ENCODE results near the gene CAMK1D. TPM values are rescaled to one million over a fixed set of nuclear protein-coding genes. Genes with fewer than 3 reads are reported as not detected.

The CAMK1D gene
- total RNA-seq, 1 experiment from 2014 or later, result 6.3 TPM

GRCh38 chr10:12513775-12514673, 164.7 kb downstream of the CAMK1D start:
- no peak overlapping the region for H3K9ac ChIP-seq (ENCODE audit: extremely low read depth, insufficient read length, low read length)
- WGBS (ENCODE audit: extremely low coverage, insufficient read length, low lambda C conversion rate), result no CpG with 5 or more reads among the region's 10 CpGs
- Mint-ChIP-seq H3K36me3 (ENCODE audit: insufficient read depth in 1 of 3, low read depth in 3 of 3) (no peaks in the 10 kb centered on the region), H3K27ac (no peak overlapping the region), H3K27me3 (ENCODE audit: low read depth) (no peaks in the 10 kb centered on the region), H3K4me1 (peaks cover 3 to 7% of the 10 kb centered on the region in 2 experiments; a peak in 3 of 4 replicates), H3K9me3 (peaks cover 2 to 3% of the 10 kb centered on the region in 2 experiments; a peak in 2 of 5 replicates), H3K4me3 (no peak overlapping the region)
- H3K56ac ChIP-seq (ENCODE audit: insufficient read length, low read depth, low read length), result no peak overlapping the region
- no peak overlapping the region for H4K8ac ChIP-seq (replicated peaks; ENCODE audit: insufficient read length, low read depth, low read length)
- no peak overlapping the region for H3K27ac ChIP-seq (ENCODE audit: insufficient read length, low read depth, low read length)
- no peak overlapping the region for H3K14ac ChIP-seq (ENCODE audit: insufficient read depth, low read length)
- no peaks in the 10 kb centered on the region for H3K79me1 ChIP-seq (ENCODE audit: insufficient read depth, low read depth, low read length, poor library complexity, severe bottlenecking)
- H2BK12ac ChIP-seq (ENCODE audit: insufficient read length, low read depth, low read length), result no peak overlapping the region
- H3K18ac ChIP-seq (ENCODE audit: insufficient read length, low read depth, low read length), result no peak overlapping the region
- no peak for DNase-seq
- no peak overlapping the region for H2AK5ac ChIP-seq (ENCODE audit: insufficient read length, low read length)
- H4K5ac ChIP-seq (ENCODE audit: insufficient read length, low read depth, low read length), result no peak overlapping the region
- no peaks in the 10 kb centered on the region for H4K20me1 ChIP-seq (ENCODE audit: control insufficient read depth, insufficient read depth, insufficient read length)
- no peaks in the 10 kb centered on the region for H3K23me2 ChIP-seq (ENCODE audit: insufficient read length, low read depth, low read length, poor library complexity, severe bottlenecking)
- H2BK120ac ChIP-seq (ENCODE audit: low read depth, low read length, poor library complexity, severe bottlenecking), result no peak overlapping the region
- no peaks in the 10 kb centered on the region for H3K79me2 ChIP-seq (ENCODE audit: insufficient read depth, low read length)
- H2AFZ ChIP-seq (ENCODE audit: low read length), result no peak overlapping the region
- no peak overlapping the region for H2BK15ac ChIP-seq (ENCODE audit: low read depth, low read length)
- H3K4me2 ChIP-seq (ENCODE audit: insufficient read depth, insufficient read length, low read length), result no peak overlapping the region
- no peak overlapping the region for H4K91ac ChIP-seq (ENCODE audit: insufficient read length, low read depth, low read length)
- no peaks in the 10 kb centered on the region; the same call in 1 of the 2 replicates for H3K4me1 ChIP-seq (ENCODE audit: insufficient read depth, low read length)
- no peak overlapping the region for H3T11ph ChIP-seq (ENCODE audit: low read length)
- TF ChIP-seq CTCF (conservative IDR thresholded peaks at IDR 0.05), result no peak
- H2BK5ac ChIP-seq (ENCODE audit: insufficient read length, low read length), result no peak overlapping the region
- H3K23ac ChIP-seq (ENCODE audit: insufficient read length, low read depth, low read length), result no peak overlapping the region
- no peaks in the 10 kb centered on the region for H3K27me3 ChIP-seq (ENCODE audit: insufficient read depth, low read length)
- no peak overlapping the region for H3K4ac ChIP-seq (ENCODE audit: low read depth, low read length)
- H3K9me3 ChIP-seq (ENCODE audit: control insufficient read depth, low read depth, low read length), result no peaks in the 10 kb centered on the region
- no peak overlapping the region for H2BK20ac ChIP-seq (ENCODE audit: low read depth, low read length, poor library complexity, severe bottlenecking)

All from H9 (cell line).